D341Med (cell line): Measurements from ENCODE around the gene BRIX1.

ENCODE experiments used
- DNase-seq: peaks from one replicate; pipeline ENCODE4 v3.0.0; 2012; ENCODE audit warnings: low spot score

BRIX1 gene

GRCh38 chr5:34915139-34915855 is at the start of gene BRIX1, which contains the start of gene RAD1:
Gene BRIX1 (plus strand): TSS chr5:34915711. CDS start chr5:34915739, 28 bp downstream.
Gene RAD1 (minus strand): TSS chr5:34915504. CDS start chr5:34914892, 612 bp downstream.
- DNase-seq = peak; percentile 91

- DNase-seq = no peak
These were observed 48.5 kb upstream of the BRIX1 start for GRCh38 chr5:34866989-34867471.

- no peak for DNase-seq
These were observed 47.9 kb upstream of the BRIX1 start for GRCh38 chr5:34867660-34868059.

GRCh38 chr5:34868791-34869190 is 46.7 kb upstream of the BRIX1 start:
- no peak for DNase-seq

GRCh38 chr5:34869256-34869655 is 46.3 kb upstream of the BRIX1 start:
- no peak for DNase-seq

- no peak for DNase-seq
These were observed 45.1 kb upstream of the BRIX1 start for GRCh38 chr5:34870382-34870781.

GRCh38 chr5:34876275-34876674 is 39.2 kb upstream of the BRIX1 start:
- DNase-seq = no peak

- no peak for DNase-seq
These were observed 34.3 kb upstream of the BRIX1 start for GRCh38 chr5:34881246-34881645.

GRCh38 chr5:34886392-34887119 is 29.0 kb upstream of the BRIX1 start:
- DNase-seq = no peak

- DNase-seq = no peak
These were observed 26.1 kb upstream of the BRIX1 start for GRCh38 chr5:34889394-34889793.

GRCh38 chr5:34891981-34892380 is 23.5 kb upstream of the BRIX1 start:
- DNase-seq = no peak

- no peak for DNase-seq
These were observed 23.1 kb upstream of the BRIX1 start for GRCh38 chr5:34892414-34892813.

- no peak for DNase-seq
These were observed 20.8 kb upstream of the BRIX1 start for GRCh38 chr5:34894716-34895115.

- no peak for DNase-seq
These were observed 19.7 kb upstream of the BRIX1 start for GRCh38 chr5:34895641-34896419.

- no peak for DNase-seq
These were observed 17.9 kb upstream of the BRIX1 start for GRCh38 chr5:34897646-34898045.

- peak; percentile 67 for DNase-seq
These were observed 17.1 kb upstream of the BRIX1 start for GRCh38 chr5:34898258-34898895.

GRCh38 chr5:34899066-34899465 is 16.4 kb upstream of the BRIX1 start:
- no peak for DNase-seq

- no peak for DNase-seq
These were observed 14.9 kb upstream of the BRIX1 start for GRCh38 chr5:34900652-34901051.

- DNase-seq = no peak
These were observed 12.3 kb upstream of the BRIX1 start for GRCh38 chr5:34903260-34903659.

GRCh38 chr5:34905564-34905963 is 9.9 kb upstream of the BRIX1 start:
- no peak for DNase-seq

GRCh38 chr5:34913072-34913471 is 2.4 kb upstream of the BRIX1 start:
- no peak for DNase-seq

- DNase-seq = no peak
These were observed 806 bp upstream of the BRIX1 start for GRCh38 chr5:34914671-34915138.
